Endothelial cell of umbilical vein (primary cell): ENCODE measurements around the gene C16orf74. TPM values are rescaled to one million over a fixed set of nuclear protein-coding genes. Genes with fewer than 3 reads are reported as not detected.

Experiments used
- BruUV-seq: library from RNA; stranded (reverse); fragments of 400-500 nt; replicated peaks from 2 replicates; lab custom pipeline; 2021; lab: Mats Ljungman, UMichigan
- CTCF ChIA-PET: fragments of 300-600, 350-600 bp; sonication (Branson Sonifier 250); formaldehyde crosslinking; loops from one replicate; lab custom pipeline; 2021; ENCODE audit warnings: antibody characterized with exemption, inconsistent platforms; lab: Charles Lee
- POLR2A ChIA-PET: fragments of 300-600, 350-600 bp; sonication (Branson Sonifier 250); formaldehyde crosslinking; loops from one replicate; lab custom pipeline; 2021; ENCODE audit warnings: antibody characterized with exemption, inconsistent platforms; lab: Charles Lee
- DNase-seq: peaks from one replicate; pipeline ENCODE4 v3.0.0-alpha.2; 2011; ENCODE audit warnings: low read depth, low spot score
- FAIRE-seq: peaks from 2 replicates; lab custom pipeline; 2011; peaks lifted over from hg19 to GRCh38; lab: Jason Lieb, UNC
- H2AFZ ChIP-seq: 2 replicates; pipeline ENCODE4 v1.6.0; 2012; ENCODE audit warnings: low read depth, low read length, control low read depth, inconsistent platforms
- H3K27ac ChIP-seq: 2 replicates; pipeline ENCODE4 v1.5.1; 2011; ENCODE audit warnings: low read depth, mild to moderate bottlenecking, control low read depth, low read length, moderate library complexity; ENCODE audit not compliant: insufficient read depth
- H3K27me3 ChIP-seq, 2 experiments: 2 replicates each; pipeline versions ENCODE4 v1.6.0 to v1.6.1; 2011; ENCODE audit warnings: low read length in 2 of 2, mixed read lengths in 1 of 2; ENCODE audit not compliant: control insufficient read depth in 2 of 2, insufficient read depth in 2 of 2
- H3K36me3 ChIP-seq, 2 experiments: 2 replicates in 1 of 2; 3 replicates in 1 of 2; pipeline ENCODE4 v1.5.1; 2011; ENCODE audit warnings: low read length in 2 of 2, mild to moderate bottlenecking in 1 of 2, moderate library complexity in 1 of 2; ENCODE audit not compliant: control insufficient read depth in 2 of 2, insufficient read depth in 2 of 2; ENCODE audit errors: extremely low read depth in 1 of 2
- H3K4me1 ChIP-seq: 3 replicates; pipeline ENCODE4 v1.5.1; 2011; ENCODE audit warnings: mild to moderate bottlenecking, low read length; ENCODE audit not compliant: control insufficient read depth, insufficient read depth; ENCODE audit errors: extremely low read depth
- H3K4me2 ChIP-seq: 2 replicates; pipeline ENCODE4 v1.6.1; 2011; ENCODE audit warnings: low read length, control low read depth, mixed read lengths; ENCODE audit not compliant: insufficient read depth
- H3K4me3 ChIP-seq, 3 experiments: fragments of 200-600 bp in 1 of 3; sonication (generic), shearing (Covaris generic) in 1 of 3; replicated peaks in 1 of 3; 2 replicates each; pipeline ENCODE4 v1.5.1; 2011 to 2016; ENCODE audit warnings: control low read depth in 3 of 3, low read length in 3 of 3, mild to moderate bottlenecking in 2 of 3, inconsistent platforms in 1 of 3, low read depth in 1 of 3, moderate library complexity in 1 of 3; ENCODE audit not compliant: insufficient read depth in 1 of 3
- H3K79me2 ChIP-seq: 2 replicates; pipeline ENCODE4 v1.6.0; 2012; ENCODE audit warnings: low read length, inconsistent platforms; ENCODE audit not compliant: control insufficient read depth, insufficient read depth
- H3K9ac ChIP-seq: replicated peaks from 2 replicates; pipeline ENCODE3; 2011; ENCODE audit warnings: low read length, control low read depth; ENCODE audit not compliant: insufficient read depth; ENCODE audit errors: extremely low read depth
- H3K9me1 ChIP-seq: replicated peaks from 3 replicates; pipeline ENCODE4 v1.6.0; 2011; ENCODE audit warnings: mild to moderate bottlenecking, low read length; ENCODE audit not compliant: control insufficient read depth, insufficient read depth; ENCODE audit errors: extremely low read depth
- H3K9me3 ChIP-seq: replicated peaks from 2 replicates; pipeline ENCODE4 v1.5.1; 2012; ENCODE audit warnings: low read length, inconsistent platforms; ENCODE audit not compliant: control insufficient read depth, insufficient read depth
- H4K20me1 ChIP-seq: replicated peaks from 2 replicates; pipeline ENCODE3; 2011; ENCODE audit warnings: mild to moderate bottlenecking, low read length; ENCODE audit not compliant: control insufficient read depth, insufficient read depth; ENCODE audit errors: extremely low read depth
- EZH2 ChIP-seq: IDR thresholded peaks from 2 replicates; pipeline ENCODE4 v1.6.1; 2012; ENCODE audit warnings: borderline replicate concordance, low read depth, mild to moderate bottlenecking, moderate library complexity, low read length, inconsistent platforms; ENCODE audit not compliant: severe bottlenecking
- FOS ChIP-seq: IDR thresholded peaks from 2 replicates; pipeline ENCODE4 v1.6.1; 2011; ENCODE audit warnings: mild to moderate bottlenecking, low read length, moderate library complexity, borderline replicate concordance; ENCODE audit not compliant: insufficient read depth
- GATA2 ChIP-seq: IDR thresholded peaks from 2 replicates; pipeline ENCODE4 v1.7.0; 2011; ENCODE audit warnings: low read depth, mild to moderate bottlenecking, moderate library complexity, mixed read lengths, low read length; ENCODE audit not compliant: insufficient read length, insufficient read depth
- JUN ChIP-seq: IDR thresholded peaks from 2 replicates; pipeline ENCODE4 v1.6.1; 2011; ENCODE audit warnings: borderline replicate concordance, low read depth; ENCODE audit not compliant: insufficient read length, insufficient read depth
- MAX ChIP-seq: IDR thresholded peaks from 2 replicates; pipeline ENCODE4 v1.6.1; 2011; ENCODE audit not compliant: insufficient read depth, insufficient read length
- MYC ChIP-seq: IDR thresholded peaks from one replicate; pipeline ENCODE4 v1.6.1; 2011; ENCODE audit warnings: mild to moderate bottlenecking, low read depth, low read length
- POLR2A ChIP-seq: IDR thresholded peaks from 2 replicates; pipeline ENCODE4 v1.6.1; 2012; ENCODE audit warnings: low read depth, mild to moderate bottlenecking, control low read depth, low read length
- POLR2AphosphoS5 ChIP-seq: IDR thresholded peaks from 2 replicates; pipeline ENCODE4 v1.6.1; 2012; ENCODE audit warnings: low read depth, mild to moderate bottlenecking, control low read depth, low read length, moderate library complexity; ENCODE audit not compliant: insufficient read depth
- dilution Hi-C: fragments of 300-500 bp; cut with MboI; formaldehyde crosslinking; loops from one replicate; pipeline ENCODE4 v1.15.0; 2019; ENCODE audit warnings: low sequenced_read_pairs; ENCODE audit not compliant: extremely low pct_ligation_motif_present
- intact Hi-C: fragments of 100-400 bp; cut with micrococcal nuclease; formaldehyde crosslinking; loops from one replicate; pipeline ENCODE4 v1.10.0; 2022
- polyA plus RNA-seq, 4 experiments: library from polyadenylated mRNA; depleted of rRNA in 3 of 4; stranded (reverse) in 3 of 4; unstranded in 1 of 4; fragments of >200 nt; gene quantifications; 2 replicates each; pipeline versions ENCODE4 v1.2.1 to v1.2.3, GENCODE V29; 2011 to 2012; ENCODE audit warnings: missing spikeins in 1 of 4
- total RNA-seq: library from RNA; stranded (reverse); gene quantifications from 2 replicates; pipeline ENCODE4 v1.2.3, GENCODE V29; 2021
- TF ChIP-seq, protein P1 (sequence below), 2 donors: IDR thresholded peaks; 1 replicate in 1 of 2; 2 replicates in 1 of 2; pipeline ENCODE4 v1.5.1; 2011; ENCODE audit warnings: low read length in 2 of 2, mild to moderate bottlenecking in 2 of 2, moderate library complexity in 2 of 2, control low read depth in 1 of 2, inconsistent platforms in 1 of 2, low read depth in 1 of 2; ENCODE audit not compliant: insufficient read depth in 1 of 2; ENCODE audit errors: extremely low read depth in 1 of 2

C16orf74 gene
- total and polyA plus RNA-seq, 2 donors (not counting 3 experiments of a cell fraction or from before 2014, with no cell fraction given), result 12.1 to 38.7 TPM

GRCh38 chr16:85662482-85662812 is 88.4 kb downstream of the C16orf74 start:
- intact Hi-C loops, result no loop called here
- Histone ChIP-seq H3K79me2 (no peaks in the 10 kb centered on the region), H2AFZ (no peak overlapping the region), H3K9me1 (no peaks in the 10 kb centered on the region), H4K20me1 (no peaks in the 10 kb centered on the region), H3K9ac (no peak overlapping the region), H3K4me1 (no peaks in the 10 kb centered on the region), H3K27ac (no peak overlapping the region), H3K36me3 (peaks cover 0 to 3% of the 10 kb centered on the region in 2 experiments), H3K27me3 (no peaks in the 10 kb centered on the region), H3K4me2 (no peak overlapping the region), H3K9me3 (no peaks in the 10 kb centered on the region), H3K4me3 (no peak overlapping the region)
- DNase-seq (no peak), FAIRE-seq (no peak)
- dilution Hi-C loops, result no loop called here
- BruUV-seq, result no TSS peak
- ChIA-PET CTCF (interaction anchor here (8.2 kb wide), 1 partner anchor 56 kb away, joined by 119 read pairs; no protein-coding TSS in a partner anchor), POLR2A (no interaction called here)
- TF ChIP-seq FOS, result no peak
- TF ChIP-seq JUN, result no peak
- no peak for TF ChIP-seq EZH2
- TF ChIP-seq, protein P1, sequence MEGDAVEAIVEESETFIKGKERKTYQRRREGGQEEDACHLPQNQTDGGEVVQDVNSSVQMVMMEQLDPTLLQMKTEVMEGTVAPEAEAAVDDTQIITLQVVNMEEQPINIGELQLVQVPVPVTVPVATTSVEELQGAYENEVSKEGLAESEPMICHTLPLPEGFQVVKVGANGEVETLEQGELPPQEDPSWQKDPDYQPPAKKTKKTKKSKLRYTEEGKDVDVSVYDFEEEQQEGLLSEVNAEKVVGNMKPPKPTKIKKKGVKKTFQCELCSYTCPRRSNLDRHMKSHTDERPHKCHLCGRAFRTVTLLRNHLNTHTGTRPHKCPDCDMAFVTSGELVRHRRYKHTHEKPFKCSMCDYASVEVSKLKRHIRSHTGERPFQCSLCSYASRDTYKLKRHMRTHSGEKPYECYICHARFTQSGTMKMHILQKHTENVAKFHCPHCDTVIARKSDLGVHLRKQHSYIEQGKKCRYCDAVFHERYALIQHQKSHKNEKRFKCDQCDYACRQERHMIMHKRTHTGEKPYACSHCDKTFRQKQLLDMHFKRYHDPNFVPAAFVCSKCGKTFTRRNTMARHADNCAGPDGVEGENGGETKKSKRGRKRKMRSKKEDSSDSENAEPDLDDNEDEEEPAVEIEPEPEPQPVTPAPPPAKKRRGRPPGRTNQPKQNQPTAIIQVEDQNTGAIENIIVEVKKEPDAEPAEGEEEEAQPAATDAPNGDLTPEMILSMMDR (IDR thresholded peaks at IDR 0.05; ENCODE audit: extremely low read depth in 1 of 2, insufficient read depth in 1 of 2, low read depth in 1 of 2, low read length in 2 of 2), result no peak
- no peak for TF ChIP-seq POLR2AphosphoS5
- TF ChIP-seq POLR2A, result no peak
- no peak for TF ChIP-seq GATA2
- TF ChIP-seq MAX, result no peak
- no peak for TF ChIP-seq MYC
